ENCODE data around the gene OTUB1.
"Not testable (repeated sequence)": the region's sequence is repeated elsewhere in the genome, so short reads cannot be mapped to it uniquely, and the experiment has no call there.

The OTUB1 gene, protein sequence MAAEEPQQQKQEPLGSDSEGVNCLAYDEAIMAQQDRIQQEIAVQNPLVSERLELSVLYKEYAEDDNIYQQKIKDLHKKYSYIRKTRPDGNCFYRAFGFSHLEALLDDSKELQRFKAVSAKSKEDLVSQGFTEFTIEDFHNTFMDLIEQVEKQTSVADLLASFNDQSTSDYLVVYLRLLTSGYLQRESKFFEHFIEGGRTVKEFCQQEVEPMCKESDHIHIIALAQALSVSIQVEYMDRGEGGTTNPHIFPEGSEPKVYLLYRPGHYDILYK

DNA sequence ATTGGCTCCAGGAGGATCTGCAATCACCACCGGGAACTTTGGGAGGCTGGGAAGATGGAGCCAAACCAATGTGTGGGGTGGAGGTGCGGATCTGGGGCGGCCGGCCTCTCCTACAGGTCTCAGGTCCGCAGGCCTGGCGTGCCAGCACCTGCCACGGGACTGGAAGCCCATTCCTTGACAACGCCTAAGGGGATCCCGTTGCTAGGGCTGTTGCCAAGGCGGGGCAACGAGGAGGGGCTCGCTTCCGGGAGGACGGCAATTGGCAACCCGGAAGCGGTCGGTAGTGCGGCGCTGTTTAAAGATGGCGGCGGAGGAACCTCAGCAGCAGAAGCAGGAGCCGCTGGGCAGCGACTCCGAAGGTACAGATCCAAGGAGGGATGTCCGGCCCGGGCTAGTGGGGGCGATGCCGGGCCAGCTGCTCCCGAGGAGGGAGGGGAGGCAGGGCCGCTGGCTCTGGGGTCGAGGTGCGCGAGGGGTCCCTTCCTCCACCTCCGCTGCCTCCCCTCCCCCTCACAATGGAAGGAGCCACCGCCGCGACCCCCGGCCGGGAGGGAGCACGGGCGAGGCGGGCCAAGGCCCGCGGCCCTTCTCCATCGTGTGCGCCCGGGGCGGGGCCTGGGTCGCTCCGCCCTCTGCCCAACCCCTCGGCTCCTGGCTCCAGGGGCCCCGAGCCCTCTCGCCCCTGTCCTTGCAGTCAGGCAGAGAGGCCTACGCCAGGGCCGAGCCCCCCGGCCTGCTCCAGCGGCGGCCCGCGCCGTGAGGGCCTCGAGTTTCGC lies at the start of gene OTUB1:
Gene OTUB1, plus strand, starts transcription at position 283 of the 776 bp plus-strand sequence. Its CDS starts 19 bp downstream, at position 302.
- peak; percentile 93 for DNase-seq (ENCODE audit: low spot score)

DNA sequence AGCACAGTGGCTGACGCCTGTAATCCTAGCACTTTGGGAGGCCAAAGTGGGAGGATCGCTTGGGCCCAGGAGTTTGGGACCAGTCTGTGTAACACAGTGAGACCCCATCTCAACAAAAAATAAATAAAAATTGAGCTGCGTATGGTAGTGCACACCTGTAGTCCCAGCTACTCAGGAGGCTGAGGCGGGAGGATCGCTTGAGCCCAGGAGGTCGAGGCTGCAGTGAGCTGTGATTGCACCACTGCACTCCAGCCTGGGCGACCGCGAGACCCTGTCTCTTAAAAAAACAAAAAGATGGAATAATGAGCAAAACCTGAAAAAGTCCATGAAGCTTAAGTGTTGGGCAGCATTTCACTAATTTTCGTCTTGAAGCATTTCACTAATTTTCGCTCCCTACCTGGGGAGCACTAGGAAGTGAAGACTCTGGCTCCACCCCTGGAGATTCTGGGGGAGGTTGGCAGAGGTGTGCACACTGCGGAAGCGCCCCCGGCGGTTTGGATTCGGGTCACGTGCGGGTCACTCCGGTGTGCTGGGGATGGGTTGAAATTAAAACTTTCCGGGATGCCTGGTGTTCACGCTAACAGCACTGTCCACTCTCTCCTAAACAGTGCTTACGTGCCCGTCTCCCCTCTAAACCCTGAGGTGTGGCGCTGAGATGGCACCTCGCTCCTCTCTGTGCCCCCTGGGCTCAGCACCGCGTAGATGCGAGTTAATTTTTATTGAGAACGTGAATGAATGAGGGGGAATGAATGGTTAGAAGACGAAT lies 48.3 kb upstream of the OTUB1 start:
- DNase-seq (ENCODE audit: low spot score): no peak

DNA sequence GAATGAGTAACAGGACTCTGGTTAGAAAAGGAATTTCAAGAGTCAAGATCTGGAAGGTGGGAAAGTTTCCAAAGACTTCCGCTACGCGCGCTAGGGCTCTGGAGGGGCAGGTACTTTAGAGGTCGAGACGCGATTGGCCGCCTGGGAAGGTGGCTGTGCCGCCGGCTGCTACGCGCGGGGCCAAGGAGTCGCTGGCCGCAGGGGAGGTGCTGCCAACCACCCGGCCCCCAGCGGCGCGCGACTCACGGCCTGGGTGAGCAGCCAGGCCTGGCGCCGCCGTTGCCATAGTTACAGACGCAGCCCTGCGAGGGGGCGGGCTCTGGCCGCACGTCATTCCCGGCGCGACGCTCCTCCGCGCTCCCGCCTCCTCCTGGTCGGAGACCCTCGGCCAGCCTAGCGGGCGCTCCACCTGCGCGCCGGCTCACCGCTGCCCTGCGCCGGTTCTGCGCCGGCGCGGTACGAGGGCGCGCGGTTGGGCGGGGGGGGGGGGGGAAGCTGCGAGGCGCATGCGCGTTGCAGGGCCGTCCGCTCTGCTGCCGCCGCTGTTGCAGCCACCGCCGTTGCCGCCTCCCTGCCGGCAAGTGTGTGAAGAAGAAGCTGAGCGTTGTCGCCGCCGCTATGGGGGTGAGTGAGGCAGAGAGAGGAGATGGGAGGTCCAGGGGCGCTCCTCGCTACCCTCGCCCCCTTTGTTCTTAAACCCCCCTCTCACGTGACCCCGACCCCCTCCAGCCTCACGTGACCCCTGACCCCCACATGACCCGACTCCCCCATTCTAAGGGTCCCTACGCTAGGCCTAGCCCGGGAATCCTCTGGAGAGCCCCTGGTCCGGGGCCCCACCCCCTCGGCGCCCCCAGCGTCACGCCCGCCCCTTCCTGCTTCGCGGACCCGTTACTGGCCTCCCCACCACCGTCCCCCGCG lies 47.5 kb upstream of the OTUB1 start, which contains the start of gene NAA40:
Gene NAA40, plus strand, starts transcription at position 524 of the 918 bp plus-strand sequence. Its CDS starts 95 bp downstream, at position 619.
- peak; percentile 82 for DNase-seq (ENCODE audit: low spot score)

DNA sequence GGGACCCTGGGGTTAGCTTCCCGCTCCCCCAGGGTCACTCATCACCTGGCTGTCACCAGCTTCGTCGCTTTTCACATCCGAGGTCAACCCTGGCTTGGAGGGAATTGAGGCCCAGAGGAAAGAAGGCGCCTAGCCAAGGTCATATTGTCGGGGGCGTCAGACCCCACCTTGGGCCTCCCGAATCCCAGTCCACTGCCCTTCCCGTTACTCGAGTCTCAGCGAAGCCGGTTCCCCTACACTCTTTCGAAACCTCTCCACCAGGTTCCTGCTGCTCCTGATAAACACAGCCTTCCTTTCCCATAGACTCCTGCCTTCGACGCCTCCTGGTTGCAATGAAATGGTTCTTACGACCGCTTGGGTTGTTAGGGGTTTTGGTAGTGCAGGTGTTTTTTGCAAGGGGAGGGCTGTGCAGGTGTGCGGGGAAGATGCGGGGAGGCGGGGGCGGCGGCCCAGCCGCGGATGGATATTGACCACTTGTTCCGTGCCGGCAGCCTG lies 46.8 kb upstream of the OTUB1 start:
- no peak for DNase-seq (ENCODE audit: low spot score)

DNA sequence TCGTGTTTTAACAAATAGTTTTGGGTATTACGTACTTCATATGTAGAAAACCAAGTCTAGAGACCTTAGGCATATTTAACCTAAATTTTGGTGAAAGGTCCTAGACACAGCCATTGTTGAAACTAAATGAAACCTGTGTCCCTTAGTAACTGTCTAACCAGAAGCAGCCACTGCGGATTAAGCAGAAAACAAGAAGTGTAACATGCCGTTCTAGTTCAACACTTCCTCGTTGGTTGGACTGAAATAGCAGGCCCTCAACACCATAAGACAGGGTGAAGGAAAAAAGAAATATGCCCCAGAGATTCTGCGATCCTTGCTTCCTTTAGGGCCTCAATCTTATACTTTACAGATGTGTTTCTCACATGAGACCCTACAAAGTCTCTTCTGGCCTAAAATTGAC lies 45.5 kb upstream of the OTUB1 start:
- no peak for DNase-seq (ENCODE audit: low spot score)

DNA sequence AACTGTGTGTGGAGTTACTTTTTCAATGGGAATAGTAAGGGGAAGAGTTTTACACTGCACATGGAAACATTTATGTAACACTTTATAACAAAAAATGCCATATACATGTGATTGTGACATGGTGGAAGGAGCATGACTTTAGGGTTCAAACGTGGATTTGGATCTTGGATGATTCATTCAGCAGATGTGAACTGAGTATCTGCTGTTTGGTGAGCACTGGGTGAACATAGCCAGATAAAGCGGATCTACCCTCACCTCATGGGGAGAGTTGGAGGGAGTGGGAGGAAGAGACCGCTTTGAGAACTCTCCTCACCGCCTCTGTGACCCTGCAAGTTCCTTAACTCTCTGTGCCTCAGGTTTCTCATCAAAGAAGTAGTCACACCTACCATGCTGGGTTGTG lies 44.3 kb upstream of the OTUB1 start:
- DNase-seq (ENCODE audit: low spot score): no peak

DNA sequence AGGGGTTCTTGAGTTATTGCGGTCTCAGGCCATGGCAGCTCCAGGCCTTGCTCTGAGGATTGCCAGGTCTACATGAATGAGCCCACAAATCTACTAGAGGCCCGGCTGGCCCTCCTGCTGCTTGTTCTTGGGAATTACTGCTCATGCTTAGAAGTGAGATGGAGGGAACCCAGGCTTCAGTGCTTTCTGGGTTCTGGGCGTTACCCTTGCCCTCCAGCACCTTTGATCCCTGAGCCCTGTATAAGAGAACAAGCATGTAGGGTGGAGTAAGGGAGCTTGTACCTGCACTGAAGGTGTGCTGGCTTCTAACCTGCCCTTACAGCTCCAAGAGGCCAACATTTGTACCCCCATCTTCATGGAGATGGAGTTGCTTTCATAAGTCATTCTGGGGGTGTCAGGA lies 43.4 kb upstream of the OTUB1 start:
- no peak for DNase-seq (ENCODE audit: low spot score)

DNA sequence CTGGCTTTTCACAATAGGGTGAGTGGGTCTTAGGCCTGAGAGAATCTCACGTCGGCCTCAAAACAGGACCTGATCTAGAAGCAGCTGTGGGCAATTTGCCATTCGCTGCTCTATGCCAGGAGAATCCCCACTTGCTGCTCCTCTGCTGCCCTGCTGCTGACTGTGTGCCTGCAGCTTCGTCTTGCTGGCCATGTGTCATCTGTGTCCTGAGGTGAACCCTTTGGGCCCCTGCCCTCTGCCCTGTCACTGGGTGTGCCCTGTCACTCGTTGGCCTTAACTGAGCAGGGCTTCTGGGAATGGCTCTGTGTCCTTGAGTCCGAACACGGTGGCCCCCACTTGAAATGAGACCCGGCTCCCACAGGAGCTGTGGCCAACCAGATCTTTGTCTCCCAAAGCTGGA lies 41.3 kb upstream of the OTUB1 start:
- DNase-seq (ENCODE audit: low spot score): no peak

DNA sequence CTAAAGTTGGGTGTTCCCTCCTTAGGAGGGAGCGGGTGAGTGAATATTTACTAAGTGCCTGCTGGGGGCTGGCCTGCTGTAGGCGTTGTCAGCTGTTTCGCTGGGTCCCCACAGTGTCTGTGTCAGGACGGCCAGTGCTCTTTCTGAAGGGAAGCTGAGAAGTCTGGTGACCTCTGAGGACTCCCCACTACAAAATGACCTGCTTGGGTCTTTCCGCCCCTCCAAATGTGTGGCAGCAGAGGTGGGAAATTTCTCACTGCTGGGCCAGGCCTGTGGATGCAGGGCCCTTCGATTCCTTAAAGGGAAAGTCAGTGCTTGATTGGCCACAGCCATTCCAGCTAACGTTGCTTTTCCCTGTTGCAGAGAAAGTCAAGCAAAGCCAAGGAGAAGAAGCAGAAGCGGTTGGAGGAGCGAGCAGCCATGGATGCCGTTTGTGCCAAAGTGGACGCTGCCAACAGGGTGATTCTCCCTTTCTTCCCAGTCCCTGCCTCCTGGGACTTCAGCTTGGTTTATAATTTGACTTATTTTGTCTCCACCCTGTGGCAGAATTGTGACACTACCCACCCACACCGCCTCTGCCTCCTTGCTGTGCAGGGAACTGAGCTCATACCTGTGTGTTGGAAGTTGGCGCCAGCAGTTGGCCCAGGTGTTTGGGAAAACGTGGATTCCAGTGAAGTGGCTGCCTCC lies 40.6 kb upstream of the OTUB1 start:
- peak; percentile 62 for DNase-seq (ENCODE audit: low spot score)

DNA sequence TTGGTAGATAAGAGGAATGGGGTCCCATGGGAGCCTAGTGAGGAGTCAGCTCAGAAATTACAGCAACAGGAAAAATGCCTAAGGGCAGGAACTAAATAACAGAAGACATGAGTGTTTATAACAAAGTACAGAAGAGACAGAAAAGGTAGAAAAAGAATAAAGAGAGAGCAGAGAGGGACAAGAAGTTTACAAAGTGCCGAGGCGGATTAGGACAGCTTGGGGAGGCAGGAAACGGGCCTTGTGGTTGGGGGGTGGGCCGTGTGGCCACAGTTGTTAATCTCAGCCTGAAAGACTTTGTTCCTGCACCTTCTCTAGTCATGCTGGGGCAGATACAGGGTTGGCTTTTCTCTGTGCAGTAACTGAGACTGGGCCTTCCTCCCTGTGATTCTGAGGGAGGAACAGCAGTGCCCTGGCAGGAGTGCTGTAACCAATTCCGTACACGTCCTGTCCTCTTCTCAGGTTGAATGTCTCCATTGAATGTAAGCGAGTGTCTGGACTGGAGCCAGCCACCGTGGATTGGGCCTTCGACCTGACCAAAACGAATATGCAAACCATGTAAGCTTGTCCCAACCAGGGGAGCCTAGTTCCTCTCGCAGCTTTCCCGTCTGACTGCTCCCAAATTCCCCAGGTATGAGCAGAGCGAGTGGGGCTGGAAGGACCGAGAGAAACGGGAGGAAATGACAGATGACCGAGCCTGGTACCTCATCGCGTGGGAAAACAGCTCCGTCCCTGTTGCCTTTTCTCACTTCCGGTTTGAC lies 34.3 kb upstream of the OTUB1 start:
- no peak for DNase-seq (ENCODE audit: low spot score)

DNA sequence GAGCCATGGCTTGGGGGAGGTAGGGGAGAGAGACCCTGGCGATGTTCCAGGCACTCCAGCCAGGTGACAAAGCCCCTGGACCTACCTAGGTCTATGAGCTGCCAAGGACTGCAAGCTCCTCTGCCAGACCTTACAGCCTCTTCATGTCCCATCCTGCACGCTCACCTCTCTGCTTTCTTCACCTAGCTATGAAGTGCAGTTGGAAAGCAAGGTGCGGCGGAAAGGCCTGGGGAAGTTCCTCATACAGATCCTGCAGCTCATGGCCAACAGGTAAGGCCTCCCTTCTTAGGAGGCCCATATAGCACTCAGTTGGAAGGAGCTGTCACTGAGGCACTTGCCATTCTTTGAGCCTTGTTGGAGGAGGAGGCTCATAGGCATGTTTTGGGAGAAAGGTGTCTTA lies 33.7 kb upstream of the OTUB1 start:
- no peak for DNase-seq (ENCODE audit: low spot score)

DNA sequence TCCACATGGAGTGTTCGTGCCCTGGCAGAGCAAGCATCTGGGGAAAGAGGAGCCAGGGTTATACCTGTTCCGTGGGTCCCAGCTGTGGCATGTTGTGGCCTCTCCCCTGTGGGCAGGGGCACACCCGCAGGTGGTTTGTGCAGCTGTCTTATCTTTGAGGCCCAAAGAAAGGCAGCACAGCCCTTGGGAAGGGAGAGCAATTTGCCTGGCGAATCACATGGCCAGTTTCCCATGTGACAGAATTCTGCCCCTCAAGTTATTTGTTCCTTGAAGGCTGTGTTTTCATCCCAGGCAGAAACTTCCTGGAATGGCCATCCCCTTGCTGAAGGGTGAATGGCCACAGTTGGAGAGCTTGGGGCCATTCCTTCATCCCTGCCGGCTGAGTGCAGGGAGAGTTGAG lies 28.2 kb upstream of the OTUB1 start:
- no peak for DNase-seq (ENCODE audit: low spot score)

DNA sequence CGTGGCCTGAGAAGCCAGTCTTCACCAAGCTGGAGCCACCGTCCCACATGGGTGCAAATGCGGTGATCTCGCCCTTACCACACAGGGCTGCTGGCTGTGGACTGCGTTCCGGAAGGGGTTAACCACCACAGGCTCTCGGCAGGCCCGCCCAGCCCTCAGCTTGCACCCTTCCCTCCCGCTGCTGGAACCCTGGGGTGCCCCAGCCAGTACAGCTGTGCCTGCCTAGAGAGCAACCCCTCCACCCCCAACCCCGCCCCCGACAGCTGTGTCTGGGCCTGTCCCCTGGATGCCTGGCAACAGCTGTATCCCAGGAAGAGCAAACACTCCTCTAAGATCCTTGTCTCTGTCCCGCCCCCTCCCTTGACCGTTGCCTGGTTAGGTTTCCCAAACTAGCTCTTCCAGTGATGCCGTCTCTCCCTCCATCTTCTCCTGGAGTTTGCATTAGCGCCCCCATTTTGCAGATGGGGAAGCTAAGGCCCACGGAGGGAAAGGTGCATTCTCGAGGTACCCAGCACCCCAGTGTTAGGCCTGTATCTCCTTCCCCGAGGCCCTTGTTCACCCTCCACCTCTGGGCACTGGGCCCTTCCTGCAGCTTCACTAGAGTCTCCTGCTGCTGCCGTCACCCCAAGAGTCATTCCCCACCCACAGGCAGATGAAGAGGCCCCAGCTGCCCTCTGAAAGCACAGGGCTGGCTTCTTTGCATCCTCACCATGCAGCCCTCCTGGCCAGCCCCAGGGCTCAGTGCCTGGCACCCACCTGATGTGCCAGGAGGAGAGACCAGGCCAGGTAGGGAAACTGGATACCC lies 24.4 kb upstream of the OTUB1 start:
- no peak for DNase-seq (ENCODE audit: low spot score)

DNA sequence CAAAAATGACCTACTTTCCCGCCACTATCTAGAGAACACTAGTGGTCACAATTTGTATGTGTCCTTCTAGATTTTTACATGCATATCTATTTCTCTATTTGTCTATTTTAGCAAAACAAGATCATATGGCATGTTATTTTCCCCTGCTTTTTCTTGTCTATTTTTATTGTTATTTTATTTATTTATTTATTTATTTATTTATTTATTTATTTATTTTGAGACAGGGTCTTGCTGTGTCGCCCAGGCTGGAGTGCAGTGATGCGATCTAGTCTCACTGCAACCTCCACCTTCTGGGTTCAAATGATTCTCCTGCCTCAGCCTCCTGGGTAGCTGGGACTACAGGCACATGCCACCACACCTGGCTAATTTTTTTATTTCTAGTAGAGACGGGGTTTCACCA lies 22.3 kb upstream of the OTUB1 start:
- DNase-seq (ENCODE audit: low spot score): not testable (repeated sequence)

DNA sequence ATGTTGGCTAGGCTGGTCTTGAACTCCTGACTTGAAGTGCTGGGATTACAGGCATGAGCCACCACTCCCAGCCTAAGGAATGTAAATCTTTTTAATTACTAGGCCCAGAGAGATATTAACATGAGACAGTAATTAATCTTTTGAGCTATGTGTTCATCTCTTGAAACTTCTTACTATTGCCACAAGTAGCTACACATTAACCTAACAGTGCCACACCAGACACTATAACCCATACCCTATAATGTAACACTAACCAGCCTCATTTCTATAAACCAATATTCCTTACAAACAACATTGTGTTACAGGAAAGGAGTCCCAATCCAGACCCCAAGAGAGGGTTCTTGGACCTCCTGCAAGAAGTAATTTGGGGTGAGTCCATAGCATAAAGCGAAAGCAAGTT lies 19.8 kb upstream of the OTUB1 start:
- no peak for DNase-seq (ENCODE audit: low spot score)

DNA sequence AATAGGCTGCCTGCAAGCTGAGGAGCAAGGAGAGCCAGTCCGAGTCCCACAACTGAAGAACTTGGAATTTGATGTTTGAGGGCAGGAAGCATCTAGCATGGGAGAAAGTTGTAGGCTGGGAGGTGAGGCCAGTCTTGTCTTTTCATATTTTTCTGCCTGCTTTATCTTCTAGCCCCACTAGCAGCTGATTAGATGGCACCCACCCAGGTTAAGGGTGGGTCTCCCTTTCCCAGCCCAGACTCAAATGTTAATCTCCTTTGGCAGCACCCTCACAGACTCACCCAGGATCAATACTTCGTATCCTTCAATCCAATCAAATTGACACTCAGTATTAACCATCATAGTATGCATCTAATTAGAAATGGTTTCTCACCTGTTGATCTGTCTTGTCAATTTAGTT lies 16.8 kb upstream of the OTUB1 start:
- no peak for DNase-seq (ENCODE audit: low spot score)

DNA sequence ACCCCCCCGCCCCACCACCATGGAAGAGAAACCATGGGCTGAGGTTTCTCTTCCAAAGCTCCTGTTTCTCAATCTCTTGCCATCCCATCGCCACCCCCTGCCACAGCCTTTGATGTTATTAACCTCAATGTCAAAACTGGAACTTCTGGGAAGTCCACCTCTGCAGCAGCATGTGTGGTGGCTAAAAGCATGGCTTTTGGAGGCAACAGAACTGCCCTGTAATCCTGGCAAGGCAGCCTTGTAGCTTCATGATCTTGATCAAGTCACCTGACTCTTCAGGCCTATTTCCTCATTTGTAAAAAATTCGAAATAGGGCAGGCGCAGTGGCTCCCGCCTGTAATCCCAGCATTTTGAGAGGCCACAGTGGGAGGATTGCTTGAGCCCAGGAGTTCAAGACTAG lies 15.3 kb upstream of the OTUB1 start:
- DNase-seq (ENCODE audit: low spot score): no peak

DNA sequence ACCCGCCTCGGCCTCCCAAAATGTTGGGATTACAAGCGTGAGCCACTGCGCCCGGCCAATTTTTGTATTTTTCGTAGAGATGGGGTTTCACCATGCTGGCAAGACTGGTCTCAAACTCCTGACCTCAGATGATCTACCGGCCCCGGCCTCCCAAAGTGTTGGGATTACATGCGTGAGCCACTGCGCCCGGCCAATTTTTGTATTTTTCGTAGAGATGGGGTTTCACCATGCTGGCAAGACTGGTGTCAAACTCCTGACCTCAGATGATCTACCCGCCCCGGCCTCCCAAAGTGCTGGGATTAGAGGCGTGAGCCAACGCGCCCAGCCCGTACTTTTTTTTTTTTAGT lies 12.4 kb upstream of the OTUB1 start:
- DNase-seq (ENCODE audit: low spot score): not testable (repeated sequence)

Data from HuH-7 (cell line).